Retinal pigment epithelial cell (primary cell): ENCODE measurements around the gene HYAL2.

ENCODE experiments used
- DNase-seq: peaks from one replicate; pipeline ENCODE4 v3.0.0-alpha.2; 2010; ENCODE audit warnings: low read depth
- H3K4me3 ChIP-seq: 2 replicates; pipeline ENCODE4 v1.5.1; 2011; ENCODE audit warnings: mild to moderate bottlenecking, low read length, control low read depth, moderate library complexity
- CTCF ChIP-seq: conservative IDR thresholded peaks from 2 replicates; pipeline ENCODE4 v1.5.1; 2011; ENCODE audit warnings: low read depth, low read length, control low read depth, inconsistent platforms

The HYAL2 gene

GRCh38 chr3:50268276-50268675 is 54.3 kb downstream of the HYAL2 start:
- no peak for TF ChIP-seq CTCF
- peak overlapping the region; percentile 51 for H3K4me3 ChIP-seq
- DNase-seq: no peak
